Hepatocyte (in vitro differentiated cells): ENCODE results near the gene OR6B3. TPM values are rescaled to one million over a fixed set of nuclear protein-coding genes. Genes with fewer than 3 reads are reported as not detected.

Source experiments
- DNase-seq: peaks from one replicate; pipeline ENCODE4 v3.0.0-alpha.2; 2016; ENCODE audit warnings: low spot score
- H2AFZ ChIP-seq: fragments of 200-600 bp; sonication (generic); 2 replicates; pipeline ENCODE4 v1.6.0; 2016; ENCODE audit warnings: antibody characterized with exemption, mild to moderate bottlenecking
- H3K27ac ChIP-seq: fragments of 200-600 bp; sonication (generic); 2 replicates; pipeline ENCODE4 v1.5.1; 2016; ENCODE audit warnings: mild to moderate bottlenecking
- H3K27me3 ChIP-seq: fragments of 200-600 bp; sonication (generic); 2 replicates; pipeline ENCODE4 v1.6.1; 2016
- H3K36me3 ChIP-seq: fragments of 200-600 bp; sonication (generic); replicated peaks from 2 replicates; pipeline ENCODE4 v1.5.1; 2016; ENCODE audit warnings: low read depth; ENCODE audit not compliant: insufficient read depth
- H3K4me1 ChIP-seq: fragments of 200-600 bp; sonication (generic); 2 replicates; pipeline ENCODE4 v1.5.1; 2016; ENCODE audit warnings: mild to moderate bottlenecking, moderate library complexity; ENCODE audit not compliant: insufficient read depth
- H3K4me2 ChIP-seq: fragments of 200-600 bp; sonication (generic); 2 replicates; pipeline ENCODE4 v1.6.0; 2016
- H3K4me3 ChIP-seq: fragments of 200-600 bp; sonication (generic); 2 replicates; pipeline ENCODE4 v1.5.1; 2016; ENCODE audit warnings: mild to moderate bottlenecking
- H3K79me2 ChIP-seq: fragments of 200-600 bp; sonication (generic); 2 replicates; pipeline ENCODE4 v1.6.0; 2017; ENCODE audit warnings: mild to moderate bottlenecking
- H3K9me2 ChIP-seq: fragments of 200-600 bp; sonication (generic); replicated peaks from 2 replicates; pipeline ENCODE4 v1.6.0; 2017; ENCODE audit warnings: mild to moderate bottlenecking; ENCODE audit not compliant: insufficient read depth
- H3K9me3 ChIP-seq: fragments of 200-600 bp; sonication (generic); 2 replicates; pipeline ENCODE4 v1.5.1; 2016; ENCODE audit warnings: low read depth, mild to moderate bottlenecking
- H4K20me1 ChIP-seq: fragments of 200-600 bp; sonication (generic); 2 replicates; pipeline ENCODE4 v1.6.0; 2016; ENCODE audit warnings: mild to moderate bottlenecking; ENCODE audit not compliant: insufficient read depth, poor library complexity, severe bottlenecking
- CTCF ChIP-seq: fragments of 200-600 bp; sonication (generic); IDR thresholded peaks from 2 replicates; pipeline ENCODE4 v1.5.1; 2016; ENCODE audit warnings: antibody characterized with exemption, mild to moderate bottlenecking; ENCODE audit not compliant: poor library complexity
- EZH2 ChIP-seq: fragments of 200-600 bp; sonication (generic); IDR thresholded peaks from 2 replicates; pipeline ENCODE4 v1.6.1; 2016; ENCODE audit warnings: antibody characterized with exemption, mild to moderate bottlenecking, borderline replicate concordance
- EZH2phosphoT487 ChIP-seq: fragments of 200-600 bp; sonication (generic); IDR thresholded peaks from one replicate; pipeline ENCODE4 v1.6.1; 2018; ENCODE audit warnings: antibody characterized with exemption, mild to moderate bottlenecking, low read depth, moderate library complexity; ENCODE audit not compliant: unreplicated experiment, severe bottlenecking
- WGBS: methylation state at CpG from one replicate; pipeline ENCODE4 v1.1.6; 2016; ENCODE audit warnings: low lambda C conversion rate; ENCODE audit errors: missing lambda C conversion rate; 5-methylcytosine and 5-hydroxymethylcytosine counted together
- polyA plus RNA-seq: library from polyadenylated mRNA; unstranded; fragments of >200 nt; fragmentation: Nextera tagmentation; extraction: Ambion mirVana; gene quantifications from 2 replicates; pipeline ENCODE4 v1.2.1, GENCODE V29; 2016
- total RNA-seq: library from RNA; depleted of rRNA; stranded (reverse); fragments of >200 nt; gene quantifications from 2 replicates; pipeline ENCODE4 v1.2.3, GENCODE V29; 2014

Gene OR6B3
- total and polyA plus RNA-seq, 2 experiments from 2014 or later: not detected

GRCh38 chr2:240066489-240066888, 13.2 kb upstream of the OR6B3 start:
- WGBS: 77% methylated on average over 5 of the region's 5 CpGs
- Histone ChIP-seq H3K36me3 (no peaks in the 10 kb centered on the region), H3K79me2 (no peaks in the 10 kb centered on the region), H4K20me1 (no peaks in the 10 kb centered on the region), H3K9me3 (no peaks in the 10 kb centered on the region), H3K27ac (no peak overlapping the region), H3K4me2 (no peak overlapping the region), H3K4me1 (no peaks in the 10 kb centered on the region), H3K9me2 (no peaks in the 10 kb centered on the region), H2AFZ (no peak overlapping the region), H3K27me3 (peaks cover 14% of the 10 kb centered on the region), H3K4me3 (no peak overlapping the region)
- no peak for TF ChIP-seq EZH2phosphoT487
- TF ChIP-seq EZH2: no peak
- TF ChIP-seq CTCF: no peak
- no peak for DNase-seq

GRCh38 chr2:240064898-240065297, 11.6 kb upstream of the OR6B3 start:
- no peak for TF ChIP-seq CTCF
- TF ChIP-seq EZH2phosphoT487: no peak
- TF ChIP-seq EZH2: no peak
- H3K4me1 ChIP-seq: no peaks in the 10 kb centered on the region
- H3K9me2 ChIP-seq: no peaks in the 10 kb centered on the region
- no peaks in the 10 kb centered on the region for H3K36me3 ChIP-seq
- H2AFZ ChIP-seq: no peak overlapping the region
- no peak overlapping the region for H3K27ac ChIP-seq
- no peak overlapping the region for H3K4me2 ChIP-seq
- peaks cover 14% of the 10 kb centered on the region for H3K27me3 ChIP-seq
- DNase-seq: no peak
- no peak overlapping the region for H3K4me3 ChIP-seq
- H4K20me1 ChIP-seq: no peaks in the 10 kb centered on the region
- 89% methylated on average over 4 of the region's 4 CpGs for WGBS
- H3K79me2 ChIP-seq: no peaks in the 10 kb centered on the region
- no peaks in the 10 kb centered on the region for H3K9me3 ChIP-seq

DNA sequence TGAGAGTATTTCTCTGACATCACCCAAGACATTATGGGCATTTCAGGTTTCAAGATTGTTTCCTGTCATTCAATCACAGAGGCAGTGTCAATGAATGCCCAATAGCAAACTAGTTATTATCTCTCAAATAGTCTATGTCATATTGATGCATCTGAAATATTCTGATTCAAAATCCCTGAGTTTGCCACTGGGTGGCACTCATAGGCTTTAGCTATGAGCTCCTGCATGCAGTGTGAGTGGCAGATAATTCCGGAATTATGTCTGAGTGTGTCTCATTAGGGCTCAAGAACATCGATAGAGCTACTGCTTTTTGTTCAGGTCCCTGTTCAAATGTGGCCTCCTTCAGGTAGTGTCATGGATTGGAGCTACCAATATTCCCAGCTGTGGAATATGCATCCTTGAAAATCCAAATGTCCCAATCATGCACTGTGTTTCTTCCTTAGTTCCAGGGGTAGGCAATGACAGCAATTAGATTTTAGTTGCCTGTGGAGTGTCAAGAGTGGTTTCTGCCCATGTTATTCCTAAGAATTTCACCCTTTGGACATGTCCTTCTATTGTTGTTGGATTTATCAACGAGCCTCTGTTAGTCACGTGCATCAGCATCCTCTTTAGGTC, 7.8 kb upstream of the OR6B3 start:
- H3K9me3 ChIP-seq: no peaks in the 10 kb centered on the region
- no peak for TF ChIP-seq EZH2phosphoT487
- TF ChIP-seq CTCF: peak; percentile 83

More for the DNA sequence above, 7.8 kb upstream of the OR6B3 start:
- H3K27ac ChIP-seq: no peak overlapping the region
- peak; percentile 67 for DNase-seq
- H4K20me1 ChIP-seq: no peaks in the 10 kb centered on the region
- no peaks in the 10 kb centered on the region for H3K9me2 ChIP-seq
- H3K36me3 ChIP-seq: no peaks in the 10 kb centered on the region
- WGBS: 55% methylated on average over 4 of the region's 4 CpGs
- H3K4me3 ChIP-seq: no peak overlapping the region
- H3K4me1 ChIP-seq: no peaks in the 10 kb centered on the region
- no peaks in the 10 kb centered on the region for H3K79me2 ChIP-seq
- H2AFZ ChIP-seq: no peak overlapping the region
- peaks cover 28% of the 10 kb centered on the region for H3K27me3 ChIP-seq
- no peak overlapping the region for H3K4me2 ChIP-seq
